GM19438 (cell line): ENCODE results near the gene DIS3L2.
"Not testable (repeated sequence)": the region's sequence is repeated elsewhere in the genome, so short reads cannot be mapped to it uniquely, and the experiment has no call there.

Experiments used
- ATAC-seq: cut with Tn5 transposase; IDR thresholded peaks from one replicate; pipeline ENCODE4 v1.9.1; 2021; ENCODE audit warnings: low read depth; ENCODE audit not compliant: unreplicated experiment

Gene DIS3L2

GRCh38 chr2:232162187-232162586 is 200.7 kb downstream of the DIS3L2 start:
- ATAC-seq, result no peak

GRCh38 chr2:232170396-232170795 is 208.9 kb downstream of the DIS3L2 start:
- ATAC-seq, result no peak

GRCh38 chr2:232174662-232175061 is 213.1 kb downstream of the DIS3L2 start:
- no peak for ATAC-seq

GRCh38 chr2:232176587-232176986 is 215.1 kb downstream of the DIS3L2 start:
- not testable (repeated sequence) for ATAC-seq

GRCh38 chr2:232183279-232183678 is 221.8 kb downstream of the DIS3L2 start:
- no peak for ATAC-seq

- ATAC-seq, result no peak
Observed at GRCh38 chr2:232184346-232184745, 222.8 kb downstream of the DIS3L2 start.

- ATAC-seq, result no peak
Observed at GRCh38 chr2:232190796-232191195, 229.3 kb downstream of the DIS3L2 start.

GRCh38 chr2:232195487-232195886 is 234.0 kb downstream of the DIS3L2 start:
- no peak for ATAC-seq

- ATAC-seq, result no peak
Observed at GRCh38 chr2:232196802-232197201, 235.3 kb downstream of the DIS3L2 start.

GRCh38 chr2:232200195-232200594 is 238.7 kb downstream of the DIS3L2 start:
- ATAC-seq, result no peak

- no peak for ATAC-seq
Observed at GRCh38 chr2:232203166-232203891, 241.8 kb downstream of the DIS3L2 start.

GRCh38 chr2:232203936-232204335 is 242.4 kb downstream of the DIS3L2 start:
- ATAC-seq, result no peak

- no peak for ATAC-seq
Observed at GRCh38 chr2:232204457-232204931, 243.0 kb downstream of the DIS3L2 start.

GRCh38 chr2:232207174-232207573 is 245.7 kb downstream of the DIS3L2 start:
- no peak for ATAC-seq

- no peak for ATAC-seq
Observed at GRCh38 chr2:232210306-232210705, 248.8 kb downstream of the DIS3L2 start.

GRCh38 chr2:232211743-232212686 is 250.5 kb downstream of the DIS3L2 start:
- no peak for ATAC-seq

- no peak for ATAC-seq
Observed at GRCh38 chr2:232213176-232213575, 251.7 kb downstream of the DIS3L2 start.

GRCh38 chr2:232214053-232214452 is 252.5 kb downstream of the DIS3L2 start:
- ATAC-seq, result no peak

- ATAC-seq, result no peak
Observed at GRCh38 chr2:232216028-232216427, 254.5 kb downstream of the DIS3L2 start.

GRCh38 chr2:232218778-232219495 is 257.4 kb downstream of the DIS3L2 start:
- ATAC-seq, result no peak

- ATAC-seq, result no peak
Observed at GRCh38 chr2:232219496-232219870, 258.0 kb downstream of the DIS3L2 start.
